ENCODE results near the gene RHO. TPM values are rescaled to one million over a fixed set of nuclear protein-coding genes. Genes with fewer than 3 reads are reported as not detected.

Gene RHO
- total RNA-seq, 3 donors from 2014 or later: not detected

GRCh38 chr3:129584631-129585030, 56.2 kb downstream of the RHO start:
- Histone ChIP-seq H3K36me3 (ENCODE audit: low read depth) (no peaks in the 10 kb centered on the region), H3K9me3 (no peaks in the 10 kb centered on the region), H3K4me1 (ENCODE audit: low read depth) (no peaks in the 10 kb centered on the region), H3K4me3 (no peak overlapping the region)
- TF ChIP-seq CTCF (IDR thresholded peaks at IDR 0.05): no peak
- ATAC-seq (no peak), DNase-seq (no peak)
- intact Hi-C loops (cut with DNase I, micrococcal nuclease): no loop called here

Other genes with a start within 250 kb of the RHO start
- gene HMCES, start 249.8 kb upstream of the RHO start, total RNA-seq: 10 to 100 TPM; 37.0 to 44.1 (median 41.4) TPM
- gene EFCAB12, start 100.0 kb upstream of the RHO start, total RNA-seq: under 1 TPM; 0.38 to 0.69 (median 0.58) TPM
- gene MBD4, start 88.7 kb upstream of the RHO start, total RNA-seq: 10 to 100 TPM; 26.6 to 30.6 (median 27.2) TPM
- gene IFT122, start 88.4 kb upstream of the RHO start, total RNA-seq: 10 to 100 TPM; 24.6 to 35.0 (median 29.6) TPM
- not detected for gene H1-8, start 14.5 kb downstream of the RHO start, total RNA-seq
- 10 to 100 TPM; 26.8 to 57.1 (median 48.1) TPM for gene PLXND1, start 78.0 kb downstream of the RHO start, total RNA-seq

Data from mucosa of descending colon (tissue), 3 donors.